GM12878 (cell line): ENCODE results near the gene SDK2. TPM values are rescaled to one million over a fixed set of nuclear protein-coding genes. Genes with fewer than 3 reads are reported as not detected.

Source experiments
- EGR1 ChIP-seq, 2 experiments: IDR thresholded peaks; 1 replicate in 1 of 2; 2 replicates in 1 of 2; pipeline ENCODE4 v1.6.1; 2011 to 2012; ENCODE audit warnings: low read depth in 2 of 2, low read length in 2 of 2, borderline replicate concordance in 1 of 2, mild to moderate bottlenecking in 1 of 2, moderate library complexity in 1 of 2
- FOXK2 ChIP-seq: fragments of 450-650 bp; IDR thresholded peaks from 2 replicates; pipeline ENCODE4 v1.6.1; 2017; ENCODE audit warnings: mild to moderate bottlenecking, moderate library complexity
- MLLT1 ChIP-seq: fragments of 450-650 bp; IDR thresholded peaks from 2 replicates; pipeline ENCODE4 v1.6.1; 2016; ENCODE audit warnings: mild to moderate bottlenecking
- STAT1 ChIP-seq: fragments of 450-650 bp; conservative IDR thresholded peaks from 2 replicates; pipeline ENCODE4 v1.6.1; 2014; ENCODE audit warnings: antibody characterized with exemption, mild to moderate bottlenecking
- TCF12 ChIP-seq: IDR thresholded peaks from 2 replicates; pipeline ENCODE4 v1.6.1; 2011; ENCODE audit warnings: low read depth, mild to moderate bottlenecking, low read length
- USF1 ChIP-seq: IDR thresholded peaks from 2 replicates; pipeline ENCODE4 v1.6.1; 2011; ENCODE audit warnings: borderline replicate concordance, low read depth, mild to moderate bottlenecking, moderate library complexity, mixed read lengths, low read length; ENCODE audit not compliant: insufficient read depth; ENCODE audit errors: extremely low read length
- YBX1 ChIP-seq: fragments of 450-650 bp; IDR thresholded peaks from 2 replicates; pipeline ENCODE4 v1.6.1; 2016; ENCODE audit warnings: antibody characterized with exemption
- YY1 ChIP-seq: IDR thresholded peaks from 2 replicates; pipeline ENCODE4 v1.6.1; 2011; ENCODE audit warnings: low read depth, mild to moderate bottlenecking, low read length
- ZNF24 ChIP-seq: fragments of 450-650 bp; IDR thresholded peaks from 2 replicates; pipeline ENCODE4 v1.6.1; 2017; ENCODE audit warnings: antibody characterized with exemption, mild to moderate bottlenecking
- ZSCAN29 ChIP-seq: fragments of 450-650 bp; IDR thresholded peaks from 2 replicates; pipeline ENCODE4 v1.6.1; 2017; ENCODE audit warnings: mild to moderate bottlenecking, moderate library complexity
- polyA plus RNA-seq, 11 experiments: library from polyadenylated mRNA; depleted of rRNA in 4 of 11; unstranded in 6 of 11; stranded (reverse) in 5 of 11; fragments of >200 nt; fragmentation: Nextera tagmentation in 4 of 11; fragmentation: Illumina TruSeq in 1 of 11; extraction: Ambion mirVana in 4 of 11; extraction: Trizol in 1 of 11; gene quantifications; 1 replicate in 1 of 11; 2 replicates in 10 of 11; pipeline versions ENCODE4 v1.2.1 to v1.2.3, GENCODE V29; 2011 to 2016; ENCODE audit warnings: inconsistent platforms in 2 of 11, missing spikeins in 2 of 11, low read depth in 1 of 11
- total RNA-seq, 4 experiments: library from RNA; depleted of rRNA in 3 of 4; stranded (reverse); fragments of >200 nt in 3 of 4; fragmentation: Illumina TruSeq in 1 of 4; extraction: Trizol in 1 of 4; gene quantifications; 2 replicates each; pipeline versions ENCODE4 v1.2.1 to v1.2.3, GENCODE V29; 2013 to 2021
- TF ChIP-seq, protein P1 (sequence below): fragments of 450-650 bp; IDR thresholded peaks from 2 replicates; pipeline ENCODE4 v1.6.1; 2017; ENCODE audit warnings: mild to moderate bottlenecking, low read depth, inconsistent platforms; ENCODE audit not compliant: poor library complexity, severe bottlenecking

SDK2 gene
- total and polyA plus RNA-seq, 10 of the 15 experiments (the other 5 are each of a cell fraction or from before 2014, with no cell fraction given), result 0.03 to 0.08 (median 0.03) TPM; not detected in 7

DNA sequence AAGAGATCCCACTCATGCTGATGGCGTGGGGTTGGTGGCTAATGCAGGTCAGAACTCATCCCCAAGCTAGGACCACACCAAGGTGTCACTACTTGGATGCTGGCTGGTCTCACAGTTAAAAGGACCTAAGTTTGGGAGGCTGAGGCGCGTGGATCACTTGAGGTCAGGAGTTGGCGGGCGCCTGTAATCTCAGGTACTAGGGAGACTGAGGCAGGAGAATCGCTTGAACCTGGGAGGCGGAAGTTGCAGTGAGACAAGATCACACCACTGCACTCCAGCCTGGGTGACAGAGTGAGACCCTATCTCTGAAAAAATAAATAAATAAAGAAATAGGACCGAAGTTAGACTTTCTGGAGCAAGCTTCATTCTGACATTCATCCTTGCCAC, 325.8 kb downstream of the SDK2 start (continued):
- TF ChIP-seq MLLT1, result no peak
- TF ChIP-seq ZSCAN29, result no peak
- TF ChIP-seq YBX1, result no peak
- TF ChIP-seq TCF12, result no peak
- TF ChIP-seq YY1, result no peak
- TF ChIP-seq, protein P1, sequence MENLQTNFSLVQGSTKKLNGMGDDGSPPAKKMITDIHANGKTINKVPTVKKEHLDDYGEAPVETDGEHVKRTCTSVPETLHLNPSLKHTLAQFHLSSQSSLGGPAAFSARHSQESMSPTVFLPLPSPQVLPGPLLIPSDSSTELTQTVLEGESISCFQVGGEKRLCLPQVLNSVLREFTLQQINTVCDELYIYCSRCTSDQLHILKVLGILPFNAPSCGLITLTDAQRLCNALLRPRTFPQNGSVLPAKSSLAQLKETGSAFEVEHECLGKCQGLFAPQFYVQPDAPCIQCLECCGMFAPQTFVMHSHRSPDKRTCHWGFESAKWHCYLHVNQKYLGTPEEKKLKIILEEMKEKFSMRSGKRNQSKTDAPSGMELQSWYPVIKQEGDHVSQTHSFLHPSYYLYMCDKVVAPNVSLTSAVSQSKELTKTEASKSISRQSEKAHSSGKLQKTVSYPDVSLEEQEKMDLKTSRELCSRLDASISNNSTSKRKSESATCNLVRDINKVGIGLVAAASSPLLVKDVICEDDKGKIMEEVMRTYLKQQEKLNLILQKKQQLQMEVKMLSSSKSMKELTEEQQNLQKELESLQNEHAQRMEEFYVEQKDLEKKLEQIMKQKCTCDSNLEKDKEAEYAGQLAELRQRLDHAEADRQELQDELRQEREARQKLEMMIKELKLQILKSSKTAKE, result no peak
- no peak for TF ChIP-seq USF1
- no peak for TF ChIP-seq ZNF24
- TF ChIP-seq FOXK2, result no peak
- no peak for TF ChIP-seq STAT1
- TF ChIP-seq EGR1 (IDR thresholded peaks at IDR 0.05; ENCODE audit: borderline replicate concordance in 1 of 2, low read depth in 2 of 2, low read length in 2 of 2), result no peak
- TF ChIP-seq, all 136 proteins: peak for 0
